Measurements from ENCODE around the gene FADS6. TPM values are rescaled to one million over a fixed set of nuclear protein-coding genes. Genes with fewer than 3 reads are reported as not detected.
A peak's percentile ranks its signal among the peaks of the same experiment; 100 is the strongest.

FADS6 gene
- total and polyA plus RNA-seq, 2 of the 13 experiments (the other 11 are each of a cell fraction or from before 2014, with no cell fraction given): 0.11 TPM

DNA sequence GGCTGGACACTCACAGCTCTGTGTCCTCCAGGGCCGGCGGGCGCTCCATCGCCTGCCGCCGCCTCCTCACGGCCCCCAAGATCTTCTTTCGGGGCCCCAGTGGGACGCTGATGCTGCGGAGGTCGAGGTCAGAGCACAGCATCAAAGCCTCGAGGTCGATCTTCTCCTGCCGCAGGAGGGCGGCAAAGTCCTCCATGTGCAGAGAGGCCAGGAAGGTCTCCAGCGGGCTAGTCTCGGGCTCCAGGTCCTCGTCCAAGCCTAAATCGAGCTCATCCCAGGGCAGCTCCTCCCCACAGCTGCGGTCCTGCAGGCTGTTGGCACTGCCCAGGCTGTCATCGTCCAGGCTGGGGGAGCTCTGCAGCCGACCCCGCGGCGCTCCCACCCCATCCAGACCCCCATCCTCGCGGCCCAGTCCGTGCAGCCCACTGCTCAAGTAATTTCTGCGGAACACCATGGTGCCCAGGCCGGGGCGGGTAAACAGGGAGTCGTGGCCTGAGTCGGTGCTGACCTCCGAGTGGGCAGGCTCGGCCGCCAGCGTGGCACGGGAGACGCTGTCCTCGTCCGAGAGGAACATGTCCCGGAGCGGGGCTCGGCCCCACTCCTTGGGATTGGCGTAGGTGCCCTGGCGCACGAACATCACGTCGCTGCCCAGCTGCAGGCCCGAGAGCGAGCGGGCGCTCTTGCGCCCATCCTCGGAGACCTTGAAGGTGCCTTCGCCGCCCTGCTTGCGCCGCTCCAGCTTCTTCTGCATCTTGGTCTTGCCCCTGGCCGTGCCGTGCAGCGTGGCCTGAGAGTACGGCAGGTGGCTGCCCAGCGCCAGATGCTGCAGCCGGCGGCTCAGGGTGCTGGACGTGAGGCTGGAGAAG, 26.2 kb upstream of the FADS6 start (continued):
- TF ChIP-seq, protein P1, sequence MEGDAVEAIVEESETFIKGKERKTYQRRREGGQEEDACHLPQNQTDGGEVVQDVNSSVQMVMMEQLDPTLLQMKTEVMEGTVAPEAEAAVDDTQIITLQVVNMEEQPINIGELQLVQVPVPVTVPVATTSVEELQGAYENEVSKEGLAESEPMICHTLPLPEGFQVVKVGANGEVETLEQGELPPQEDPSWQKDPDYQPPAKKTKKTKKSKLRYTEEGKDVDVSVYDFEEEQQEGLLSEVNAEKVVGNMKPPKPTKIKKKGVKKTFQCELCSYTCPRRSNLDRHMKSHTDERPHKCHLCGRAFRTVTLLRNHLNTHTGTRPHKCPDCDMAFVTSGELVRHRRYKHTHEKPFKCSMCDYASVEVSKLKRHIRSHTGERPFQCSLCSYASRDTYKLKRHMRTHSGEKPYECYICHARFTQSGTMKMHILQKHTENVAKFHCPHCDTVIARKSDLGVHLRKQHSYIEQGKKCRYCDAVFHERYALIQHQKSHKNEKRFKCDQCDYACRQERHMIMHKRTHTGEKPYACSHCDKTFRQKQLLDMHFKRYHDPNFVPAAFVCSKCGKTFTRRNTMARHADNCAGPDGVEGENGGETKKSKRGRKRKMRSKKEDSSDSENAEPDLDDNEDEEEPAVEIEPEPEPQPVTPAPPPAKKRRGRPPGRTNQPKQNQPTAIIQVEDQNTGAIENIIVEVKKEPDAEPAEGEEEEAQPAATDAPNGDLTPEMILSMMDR (CRISPR knock-in tag; IDR thresholded peaks at IDR 0.05): peak; percentile 91
- TF ChIP-seq ZNF562 (CRISPR knock-in tag; IDR thresholded peaks at IDR 0.05; ENCODE audit: borderline replicate concordance): no peak
- TF ChIP-seq, protein P2, sequence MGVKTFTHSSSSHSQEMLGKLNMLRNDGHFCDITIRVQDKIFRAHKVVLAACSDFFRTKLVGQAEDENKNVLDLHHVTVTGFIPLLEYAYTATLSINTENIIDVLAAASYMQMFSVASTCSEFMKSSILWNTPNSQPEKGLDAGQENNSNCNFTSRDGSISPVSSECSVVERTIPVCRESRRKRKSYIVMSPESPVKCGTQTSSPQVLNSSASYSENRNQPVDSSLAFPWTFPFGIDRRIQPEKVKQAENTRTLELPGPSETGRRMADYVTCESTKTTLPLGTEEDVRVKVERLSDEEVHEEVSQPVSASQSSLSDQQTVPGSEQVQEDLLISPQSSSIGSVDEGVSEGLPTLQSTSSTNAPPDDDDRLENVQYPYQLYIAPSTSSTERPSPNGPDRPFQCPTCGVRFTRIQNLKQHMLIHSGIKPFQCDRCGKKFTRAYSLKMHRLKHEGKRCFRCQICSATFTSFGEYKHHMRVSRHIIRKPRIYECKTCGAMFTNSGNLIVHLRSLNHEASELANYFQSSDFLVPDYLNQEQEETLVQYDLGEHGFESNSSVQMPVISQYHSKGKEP (CRISPR knock-in tag; IDR thresholded peaks at IDR 0.05): no peak
- TF ChIP-seq, protein P3, sequence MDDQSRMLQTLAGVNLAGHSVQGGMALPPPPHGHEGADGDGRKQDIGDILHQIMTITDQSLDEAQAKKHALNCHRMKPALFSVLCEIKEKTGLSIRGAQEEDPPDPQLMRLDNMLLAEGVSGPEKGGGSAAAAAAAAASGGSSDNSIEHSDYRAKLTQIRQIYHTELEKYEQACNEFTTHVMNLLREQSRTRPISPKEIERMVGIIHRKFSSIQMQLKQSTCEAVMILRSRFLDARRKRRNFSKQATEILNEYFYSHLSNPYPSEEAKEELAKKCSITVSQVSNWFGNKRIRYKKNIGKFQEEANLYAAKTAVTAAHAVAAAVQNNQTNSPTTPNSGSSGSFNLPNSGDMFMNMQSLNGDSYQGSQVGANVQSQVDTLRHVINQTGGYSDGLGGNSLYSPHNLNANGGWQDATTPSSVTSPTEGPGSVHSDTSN (CRISPR knock-in tag; IDR thresholded peaks at IDR 0.05; ENCODE audit: borderline replicate concordance): no peak
- TF ChIP-seq ETV6 (CRISPR knock-in tag; conservative IDR thresholded peaks at IDR 0.05): no peak
- TF ChIP-seq, protein P4, sequence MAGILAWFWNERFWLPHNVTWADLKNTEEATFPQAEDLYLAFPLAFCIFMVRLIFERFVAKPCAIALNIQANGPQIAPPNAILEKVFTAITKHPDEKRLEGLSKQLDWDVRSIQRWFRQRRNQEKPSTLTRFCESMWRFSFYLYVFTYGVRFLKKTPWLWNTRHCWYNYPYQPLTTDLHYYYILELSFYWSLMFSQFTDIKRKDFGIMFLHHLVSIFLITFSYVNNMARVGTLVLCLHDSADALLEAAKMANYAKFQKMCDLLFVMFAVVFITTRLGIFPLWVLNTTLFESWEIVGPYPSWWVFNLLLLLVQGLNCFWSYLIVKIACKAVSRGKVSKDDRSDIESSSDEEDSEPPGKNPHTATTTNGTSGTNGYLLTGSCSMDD (CRISPR knock-in tag; IDR thresholded peaks at IDR 0.05): peak; percentile 17; the same call in 1 of the 2 replicates
- TF ChIP-seq ZNF761 (CRISPR knock-in tag; conservative IDR thresholded peaks at IDR 0.05): no peak
- no peak for TF ChIP-seq SMAD3 (CRISPR knock-in tag; IDR thresholded peaks at IDR 0.05)
- TF ChIP-seq YEATS4 (CRISPR knock-in tag; IDR thresholded peaks at IDR 0.05; ENCODE audit: borderline replicate concordance): no peak
- TF ChIP-seq, protein P5, sequence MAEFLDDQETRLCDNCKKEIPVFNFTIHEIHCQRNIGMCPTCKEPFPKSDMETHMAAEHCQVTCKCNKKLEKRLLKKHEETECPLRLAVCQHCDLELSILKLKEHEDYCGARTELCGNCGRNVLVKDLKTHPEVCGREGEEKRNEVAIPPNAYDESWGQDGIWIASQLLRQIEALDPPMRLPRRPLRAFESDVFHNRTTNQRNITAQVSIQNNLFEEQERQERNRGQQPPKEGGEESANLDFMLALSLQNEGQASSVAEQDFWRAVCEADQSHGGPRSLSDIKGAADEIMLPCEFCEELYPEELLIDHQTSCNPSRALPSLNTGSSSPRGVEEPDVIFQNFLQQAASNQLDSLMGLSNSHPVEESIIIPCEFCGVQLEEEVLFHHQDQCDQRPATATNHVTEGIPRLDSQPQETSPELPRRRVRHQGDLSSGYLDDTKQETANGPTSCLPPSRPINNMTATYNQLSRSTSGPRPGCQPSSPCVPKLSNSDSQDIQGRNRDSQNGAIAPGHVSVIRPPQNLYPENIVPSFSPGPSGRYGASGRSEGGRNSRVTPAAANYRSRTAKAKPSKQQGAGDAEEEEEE (CRISPR knock-in tag; IDR thresholded peaks at IDR 0.05; ENCODE audit: borderline replicate concordance): no peak
- no peak for TF ChIP-seq CAMTA2 (CRISPR knock-in tag; IDR thresholded peaks at IDR 0.05; ENCODE audit: borderline replicate concordance)
- TF ChIP-seq ZNF543 (CRISPR knock-in tag; IDR thresholded peaks at IDR 0.05): no peak
- no peak for TF ChIP-seq TOE1 (CRISPR knock-in tag; IDR thresholded peaks at IDR 0.05)
- TF ChIP-seq ZZZ3 (CRISPR knock-in tag; IDR thresholded peaks at IDR 0.05; ENCODE audit: borderline replicate concordance): no peak
- no peak for TF ChIP-seq HMG20A (CRISPR knock-in tag; IDR thresholded peaks at IDR 0.05; ENCODE audit: borderline replicate concordance)
- no peak for TF ChIP-seq ZNF432 (CRISPR knock-in tag; IDR thresholded peaks at IDR 0.05; ENCODE audit: borderline replicate concordance)
- TF ChIP-seq ZNF282 (IDR thresholded peaks at IDR 0.05; ENCODE audit: partially characterized antibody): no peak
- TF ChIP-seq NR2F1 (CRISPR knock-in tag; IDR thresholded peaks at IDR 0.05): peak in 1 of 2 experiments; percentile 61; a peak in 1 of 4 replicates
- TF ChIP-seq ZNF30 (CRISPR knock-in tag; IDR thresholded peaks at IDR 0.05): no peak
- TF ChIP-seq FOXM1 (CRISPR knock-in tag; IDR thresholded peaks at IDR 0.05): no peak
- TF ChIP-seq ZNF564 (CRISPR knock-in tag; IDR thresholded peaks at IDR 0.05): no peak
- TF ChIP-seq TCF12 (IDR thresholded peaks at IDR 0.05): no peak
- TF ChIP-seq TCF12 (CRISPR knock-in tag; IDR thresholded peaks at IDR 0.05): no peak
